ENCODE data around the gene MAP3K10. TPM values are rescaled to one million over a fixed set of nuclear protein-coding genes. Genes with fewer than 3 reads are reported as not detected.

Gene MAP3K10
- total and polyA plus RNA-seq, 2 of the 13 experiments (the other 11 are each of a cell fraction or from before 2014, with no cell fraction given), result 3.4 to 5.0 TPM

DNA sequence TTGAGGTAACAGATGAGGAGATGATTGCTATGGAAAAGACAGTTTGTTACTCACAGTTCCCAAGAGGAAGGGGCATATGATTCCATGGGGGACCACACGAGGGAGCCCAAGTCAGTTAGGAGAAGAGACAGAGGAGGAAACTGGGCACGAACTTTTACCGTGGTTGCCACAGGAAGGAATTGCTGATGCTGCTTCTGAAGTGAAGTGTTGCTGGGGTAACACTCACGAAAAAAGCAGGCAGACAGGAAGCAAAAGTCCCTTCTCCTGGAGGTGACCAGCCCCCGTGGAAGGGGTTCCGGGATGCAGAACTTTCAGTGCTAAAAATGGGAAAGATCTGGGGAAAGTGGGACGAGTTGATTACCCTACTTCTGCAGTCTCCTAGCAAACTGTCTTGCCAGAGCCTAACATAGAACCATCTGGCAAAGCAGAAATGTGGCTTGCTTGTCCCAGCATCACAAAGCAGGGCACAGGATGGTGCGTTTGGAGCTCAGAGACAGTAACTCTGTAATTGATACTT lies 35.4 kb upstream of the MAP3K10 start (continued):
- no peak for TF ChIP-seq SMARCC2 (IDR thresholded peaks at IDR 0.05)
- peak; percentile 78 for TF ChIP-seq ELF3 (CRISPR knock-in tag; IDR thresholded peaks at IDR 0.05)
- TF ChIP-seq, protein P1, sequence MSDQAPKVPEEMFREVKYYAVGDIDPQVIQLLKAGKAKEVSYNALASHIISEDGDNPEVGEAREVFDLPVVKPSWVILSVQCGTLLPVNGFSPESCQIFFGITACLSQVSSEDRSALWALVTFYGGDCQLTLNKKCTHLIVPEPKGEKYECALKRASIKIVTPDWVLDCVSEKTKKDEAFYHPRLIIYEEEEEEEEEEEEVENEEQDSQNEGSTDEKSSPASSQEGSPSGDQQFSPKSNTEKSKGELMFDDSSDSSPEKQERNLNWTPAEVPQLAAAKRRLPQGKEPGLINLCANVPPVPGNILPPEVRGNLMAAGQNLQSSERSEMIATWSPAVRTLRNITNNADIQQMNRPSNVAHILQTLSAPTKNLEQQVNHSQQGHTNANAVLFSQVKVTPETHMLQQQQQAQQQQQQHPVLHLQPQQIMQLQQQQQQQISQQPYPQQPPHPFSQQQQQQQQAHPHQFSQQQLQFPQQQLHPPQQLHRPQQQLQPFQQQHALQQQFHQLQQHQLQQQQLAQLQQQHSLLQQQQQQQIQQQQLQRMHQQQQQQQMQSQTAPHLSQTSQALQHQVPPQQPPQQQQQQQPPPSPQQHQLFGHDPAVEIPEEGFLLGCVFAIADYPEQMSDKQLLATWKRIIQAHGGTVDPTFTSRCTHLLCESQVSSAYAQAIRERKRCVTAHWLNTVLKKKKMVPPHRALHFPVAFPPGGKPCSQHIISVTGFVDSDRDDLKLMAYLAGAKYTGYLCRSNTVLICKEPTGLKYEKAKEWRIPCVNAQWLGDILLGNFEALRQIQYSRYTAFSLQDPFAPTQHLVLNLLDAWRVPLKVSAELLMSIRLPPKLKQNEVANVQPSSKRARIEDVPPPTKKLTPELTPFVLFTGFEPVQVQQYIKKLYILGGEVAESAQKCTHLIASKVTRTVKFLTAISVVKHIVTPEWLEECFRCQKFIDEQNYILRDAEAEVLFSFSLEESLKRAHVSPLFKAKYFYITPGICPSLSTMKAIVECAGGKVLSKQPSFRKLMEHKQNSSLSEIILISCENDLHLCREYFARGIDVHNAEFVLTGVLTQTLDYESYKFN (CRISPR knock-in tag; conservative IDR thresholded peaks at IDR 0.05), result no peak
- peak; percentile 72 for TF ChIP-seq SMC3 (IDR thresholded peaks at IDR 0.05; ENCODE audit: low read length)
- no peak for TF ChIP-seq RARG (CRISPR knock-in tag; IDR thresholded peaks at IDR 0.05; ENCODE audit: low read depth)
- TF ChIP-seq ZNF264 (CRISPR knock-in tag; IDR thresholded peaks at IDR 0.05), result 0 out of 2 replicates have a peak, but pooled peaks have one; percentile 43
- no peak for TF ChIP-seq ZNF335 (CRISPR knock-in tag; IDR thresholded peaks at IDR 0.05)
- TF ChIP-seq TFDP1 (CRISPR knock-in tag; IDR thresholded peaks at IDR 0.05; ENCODE audit: borderline replicate concordance), result no peak
- no peak for TF ChIP-seq ZNF329 (CRISPR knock-in tag; IDR thresholded peaks at IDR 0.05; ENCODE audit: low read depth)
- no peak for TF ChIP-seq ZBTB25 (CRISPR knock-in tag; IDR thresholded peaks at IDR 0.05)
- no peak for TF ChIP-seq NR0B2 (CRISPR knock-in tag; IDR thresholded peaks at IDR 0.05)
- TF ChIP-seq RAD21 (CRISPR knock-in tag; IDR thresholded peaks at IDR 0.05), result peak; percentile 53
- no peak for TF ChIP-seq ZNF570 (CRISPR knock-in tag; IDR thresholded peaks at IDR 0.05; ENCODE audit: borderline replicate concordance)
- no peak for TF ChIP-seq ZNF746 (CRISPR knock-in tag; IDR thresholded peaks at IDR 0.05)
- no peak for TF ChIP-seq ARNT (IDR thresholded peaks at IDR 0.05)
- TF ChIP-seq CREM (IDR thresholded peaks at IDR 0.05), result no peak
- TF ChIP-seq CREM (CRISPR knock-in tag; IDR thresholded peaks at IDR 0.05), result no peak
- no peak for TF ChIP-seq ZNF101 (CRISPR knock-in tag; IDR thresholded peaks at IDR 0.05; ENCODE audit: borderline replicate concordance, low read depth)
- TF ChIP-seq GATAD2A (CRISPR knock-in tag; IDR thresholded peaks at IDR 0.05), result peak; percentile 17; the same call in 1 of the 2 replicates
- TF ChIP-seq FLYWCH1 (CRISPR knock-in tag; IDR thresholded peaks at IDR 0.05), result no peak
- TF ChIP-seq PAX8 (CRISPR knock-in tag; IDR thresholded peaks at IDR 0.05; ENCODE audit: borderline replicate concordance), result no peak
- TF ChIP-seq KMT2A (CRISPR knock-in tag; IDR thresholded peaks at IDR 0.05), result no peak
- no peak for TF ChIP-seq RFXAP (CRISPR knock-in tag; IDR thresholded peaks at IDR 0.05; ENCODE audit: borderline replicate concordance)

Data from HepG2 (cell line).